Colon (tissue), 2 donors: ENCODE results near the gene RPL36.
"Not testable (repeated sequence)": the region's sequence is repeated elsewhere in the genome, so short reads cannot be mapped to it uniquely, and the experiment has no call there.

Source experiments
- FAIRE-seq: peaks from 2 replicates; lab custom pipeline; 2012; peaks lifted over from hg19 to GRCh38; lab: Jason Lieb, UNC
- donor health status: control.
- donor health status: control.

Gene RPL36

GRCh38 chr19:5690955-5691821, 1.1 kb downstream of the RPL36 start:
- no peak for FAIRE-seq

GRCh38 chr19:5691822-5692722, 2.0 kb downstream of the RPL36 start:
- FAIRE-seq: no peak

- FAIRE-seq: no peak
Measured at GRCh38 chr19:5692723-5693194, 2.7 kb downstream of the RPL36 start.

GRCh38 chr19:5693195-5694166, 3.4 kb downstream of the RPL36 start:
- no peak for FAIRE-seq

- FAIRE-seq: no peak
Measured at GRCh38 chr19:5694167-5694955, 4.3 kb downstream of the RPL36 start.

- FAIRE-seq: no peak
Measured at GRCh38 chr19:5694956-5695648, 5.0 kb downstream of the RPL36 start.

- FAIRE-seq: no peak
Measured at GRCh38 chr19:5695649-5696195, 5.6 kb downstream of the RPL36 start.

- no peak for FAIRE-seq
Measured at GRCh38 chr19:5696196-5697021, 6.3 kb downstream of the RPL36 start.

GRCh38 chr19:5697022-5697889, 7.2 kb downstream of the RPL36 start:
- FAIRE-seq: no peak

- no peak for FAIRE-seq
Measured at GRCh38 chr19:5697890-5698634, 8.0 kb downstream of the RPL36 start.

GRCh38 chr19:5698635-5699422, 8.7 kb downstream of the RPL36 start:
- FAIRE-seq: no peak

GRCh38 chr19:5700455-5701092, 10.5 kb downstream of the RPL36 start:
- no peak for FAIRE-seq

- FAIRE-seq: not testable (repeated sequence)
Measured at GRCh38 chr19:5702053-5702410, 11.9 kb downstream of the RPL36 start.

- FAIRE-seq: no peak
Measured at GRCh38 chr19:5703819-5704818, 14.0 kb downstream of the RPL36 start.

GRCh38 chr19:5705552-5705951, 15.5 kb downstream of the RPL36 start:
- no peak for FAIRE-seq
